H1 (cell line): ENCODE results near the gene TMEM44. TPM values are rescaled to one million over a fixed set of nuclear protein-coding genes. Genes with fewer than 3 reads are reported as not detected.

Experiments used
- CTCF ChIA-PET: fragments of 300-600 bp; sonication (Branson Sonifier 250); formaldehyde crosslinking; loops from one replicate; lab custom pipeline; 2021; ENCODE audit not compliant: partially characterized antibody; lab: Charles Lee
- POLR2A ChIA-PET: fragments of 300-600 bp; sonication (Branson Sonifier 250); formaldehyde crosslinking; loops from one replicate; lab custom pipeline; 2021; ENCODE audit warnings: inconsistent platforms; ENCODE audit not compliant: partially characterized antibody; lab: Charles Lee
- DNase-seq, 2 experiments: peaks; one replicate each; pipeline versions ENCODE4 v3.0.0 to v3.0.0-alpha.2; 2010 to 2022; ENCODE audit warnings: low spot score in 2 of 2, low read depth in 1 of 2, mixed read lengths in 1 of 2
- FAIRE-seq: peaks from 2 replicates; lab custom pipeline; 2011; peaks lifted over from hg19 to GRCh38; lab: Jason Lieb, UNC
- H2AFZ ChIP-seq: 2 replicates; pipeline ENCODE4 v1.8.1; 2012; ENCODE audit warnings: low read length, inconsistent platforms
- H2AK5ac ChIP-seq: 2 replicates; pipeline ENCODE4 v1.6.1; 2013; ENCODE audit warnings: low read depth, low read length
- H2BK120ac ChIP-seq: replicated peaks from 2 replicates; pipeline ENCODE3; 2013; ENCODE audit warnings: low read depth, low read length, inconsistent platforms
- H2BK12ac ChIP-seq: 2 replicates; pipeline ENCODE4 v1.6.1; 2013; ENCODE audit warnings: low read depth, low read length
- H2BK15ac ChIP-seq: 2 replicates; pipeline ENCODE4 v1.6.1; 2013; ENCODE audit warnings: low read length
- H2BK20ac ChIP-seq: 2 replicates; pipeline ENCODE4 v1.6.1; 2013; ENCODE audit warnings: low read length
- H2BK5ac ChIP-seq: 2 replicates; pipeline ENCODE4 v1.6.1; 2013; ENCODE audit warnings: low read depth, low read length
- H3K14ac ChIP-seq: 2 replicates; pipeline ENCODE4 v1.6.1; 2013; ENCODE audit warnings: inconsistent platforms; ENCODE audit not compliant: insufficient read length
- H3K18ac ChIP-seq: 2 replicates; pipeline ENCODE4 v1.6.1; 2013; ENCODE audit warnings: low read length; ENCODE audit errors: extremely low read depth
- H3K23ac ChIP-seq: 2 replicates; pipeline ENCODE4 v1.6.1; 2013; ENCODE audit warnings: inconsistent platforms; ENCODE audit not compliant: insufficient read length
- H3K23me2 ChIP-seq: 2 replicates; pipeline ENCODE4 v1.6.1; 2013; ENCODE audit warnings: low read depth, low read length
- H3K27ac ChIP-seq: 2 replicates; pipeline ENCODE4 v1.6.1; 2011; ENCODE audit warnings: low read depth, low read length, inconsistent platforms
- H3K27me3 ChIP-seq, 4 experiments: replicated peaks in 1 of 4; 1 replicate in 1 of 4; 2 replicates in 3 of 4; pipeline versions ENCODE4 v1.6.1 to v1.8.1; 2011 to 2013; ENCODE audit warnings: low read length in 3 of 4, mild to moderate bottlenecking in 3 of 4, inconsistent platforms in 2 of 4, mixed read lengths in 2 of 4, moderate library complexity in 1 of 4; ENCODE audit not compliant: control insufficient read depth in 3 of 4, insufficient read depth in 3 of 4; ENCODE audit errors: extremely low read depth in 1 of 4
- H3K36me3 ChIP-seq, 4 experiments: 2 replicates each; pipeline versions ENCODE4 v1.6.1 to v1.8.1; 2011 to 2013; ENCODE audit warnings: mild to moderate bottlenecking in 4 of 4, low read length in 3 of 4, moderate library complexity in 2 of 4, control low read depth in 1 of 4, inconsistent platforms in 1 of 4; ENCODE audit not compliant: insufficient read depth in 4 of 4, control insufficient read depth in 2 of 4
- H3K4ac ChIP-seq: replicated peaks from 2 replicates; pipeline ENCODE3; 2013; ENCODE audit warnings: low read length, low read depth, mixed read lengths, inconsistent platforms; ENCODE audit not compliant: insufficient read length
- H3K4me1 ChIP-seq, 4 experiments: replicated peaks in 1 of 4; 1 replicate in 1 of 4; 2 replicates in 3 of 4; pipeline versions ENCODE4 v1.6.1 to v1.8.1; 2011 to 2013; ENCODE audit warnings: low read length in 3 of 4, inconsistent platforms in 2 of 4, mixed read lengths in 1 of 4; ENCODE audit not compliant: insufficient read depth in 4 of 4, control insufficient read depth in 3 of 4
- H3K4me2 ChIP-seq, 2 experiments: 2 replicates each; pipeline versions ENCODE4 v1.6.1 to v1.8.1; 2011 to 2013; ENCODE audit warnings: low read depth in 2 of 2, low read length in 2 of 2, control low read depth in 1 of 2, inconsistent platforms in 1 of 2, mild to moderate bottlenecking in 1 of 2; ENCODE audit not compliant: insufficient read depth in 1 of 2
- H3K4me3 ChIP-seq, 4 experiments: fragments of 200-600, 300-600 bp in 1 of 4; sonication (generic), shearing (Covaris generic), sonication (Bioruptor Twin) in 1 of 4; 2 replicates each; pipeline versions ENCODE4 v1.5.1 to v1.8.1; 2011 to 2016; ENCODE audit warnings: low read length in 4 of 4, low read depth in 3 of 4, control low read depth in 2 of 4, inconsistent platforms in 2 of 4, mild to moderate bottlenecking in 2 of 4, mixed read lengths in 1 of 4, moderate library complexity in 1 of 4; ENCODE audit not compliant: insufficient read depth in 2 of 4; ENCODE audit errors: extremely low read depth in 1 of 4
- H3K56ac ChIP-seq: replicated peaks from 2 replicates; pipeline ENCODE3; 2013; ENCODE audit warnings: low read depth, mild to moderate bottlenecking, mixed read lengths, low read length, inconsistent platforms; ENCODE audit not compliant: insufficient read length
- H3K79me1 ChIP-seq: 2 replicates; pipeline ENCODE4 v1.6.1; 2013; ENCODE audit warnings: low read depth, low read length, control low read depth
- H3K79me2 ChIP-seq, 2 experiments: 2 replicates each; pipeline versions ENCODE4 v1.6.1 to v1.8.1; 2012 to 2013; ENCODE audit warnings: low read length in 2 of 2, mild to moderate bottlenecking in 2 of 2, inconsistent platforms in 1 of 2; ENCODE audit not compliant: insufficient read depth in 2 of 2, control insufficient read depth in 1 of 2
- H3K9ac ChIP-seq, 4 experiments: replicated peaks in 1 of 4; 1 replicate in 1 of 4; 2 replicates in 3 of 4; pipeline versions ENCODE4 v1.6.1 to v1.8.1; 2011 to 2013; ENCODE audit warnings: low read depth in 3 of 4, low read length in 3 of 4, control low read depth in 2 of 4, mild to moderate bottlenecking in 2 of 4, moderate library complexity in 2 of 4, inconsistent platforms in 1 of 4; ENCODE audit errors: extremely low read depth in 1 of 4
- H3K9me3 ChIP-seq, 2 experiments: 2 replicates each; pipeline versions ENCODE4 v1.6.1 to v1.8.1; 2012 to 2013; ENCODE audit warnings: mild to moderate bottlenecking in 2 of 2, moderate library complexity in 2 of 2, control low read depth in 1 of 2, inconsistent platforms in 1 of 2, low read depth in 1 of 2, low read length in 1 of 2, mixed read lengths in 1 of 2; ENCODE audit not compliant: insufficient read depth in 2 of 2
- H4K20me1 ChIP-seq, 2 experiments: replicated peaks in 1 of 2; 2 replicates each; pipeline versions ENCODE3 to v1.8.1; 2011 to 2013; ENCODE audit warnings: inconsistent platforms in 2 of 2, low read length in 2 of 2, mild to moderate bottlenecking in 1 of 2; ENCODE audit not compliant: insufficient read depth in 2 of 2, control insufficient read depth in 1 of 2
- H4K5ac ChIP-seq: 2 replicates; pipeline ENCODE4 v1.6.1; 2013; ENCODE audit warnings: low read length, low read depth, mixed read lengths, inconsistent platforms; ENCODE audit not compliant: insufficient read length
- H4K8ac ChIP-seq: 2 replicates; pipeline ENCODE4 v1.8.0; 2013; ENCODE audit warnings: mild to moderate bottlenecking, moderate library complexity, low read length, inconsistent platforms; ENCODE audit not compliant: insufficient read depth; ENCODE audit errors: extremely low read depth
- H4K91ac ChIP-seq: replicated peaks from 2 replicates; pipeline ENCODE3; 2013; ENCODE audit warnings: low read length, mixed read lengths, inconsistent platforms; ENCODE audit not compliant: insufficient read length
- CHD1 ChIP-seq: IDR thresholded peaks from 2 replicates; pipeline ENCODE4 v1.6.1; 2012; ENCODE audit warnings: low read depth, low read length, improper control_type of control experiment
- CREB1 ChIP-seq: IDR thresholded peaks from 2 replicates; pipeline ENCODE4 v1.6.1; 2012; ENCODE audit warnings: inconsistent platforms
- EZH2 ChIP-seq: fragments of 200-600 bp; sonication (generic); IDR thresholded peaks from 2 replicates; pipeline ENCODE4 v1.7.1; 2012; ENCODE audit warnings: low read depth, mild to moderate bottlenecking, moderate library complexity, low read length, inconsistent platforms; ENCODE audit not compliant: severe bottlenecking
- MAX ChIP-seq: IDR thresholded peaks from 2 replicates; pipeline ENCODE4 v1.6.1; 2012; ENCODE audit warnings: inconsistent platforms
- POU5F1 ChIP-seq: IDR thresholded peaks from 2 replicates; pipeline ENCODE4 v1.6.1; 2011; ENCODE audit warnings: low read depth, mild to moderate bottlenecking, low read length, moderate library complexity
- RFX5 ChIP-seq: IDR thresholded peaks from 2 replicates; pipeline ENCODE4 v1.6.1; 2011; ENCODE audit warnings: low read depth, low read length, improper control_type of control experiment, borderline replicate concordance
- SAP30 ChIP-seq: fragments of 300-600 bp; sonication (generic); IDR thresholded peaks from 2 replicates; pipeline ENCODE4 v1.7.1; 2012; ENCODE audit warnings: low read length, moderate library complexity, mild to moderate bottlenecking, inconsistent platforms; ENCODE audit not compliant: insufficient read depth, insufficient replicate concordance
- SIRT6 ChIP-seq: IDR thresholded peaks from one replicate; pipeline ENCODE4 v1.7.1; 2012; ENCODE audit warnings: low read length, inconsistent platforms
- SP1 ChIP-seq: IDR thresholded peaks from 2 replicates; pipeline ENCODE4 v1.6.1; 2011; ENCODE audit warnings: low read depth, low read length
- SUZ12 ChIP-seq: fragments of 200-600 bp; sonication (generic); IDR thresholded peaks from 2 replicates; pipeline ENCODE4 v1.6.1; 2012; ENCODE audit warnings: mild to moderate bottlenecking, inconsistent platforms, low read length, moderate library complexity, mixed read lengths
- USF2 ChIP-seq: IDR thresholded peaks from 2 replicates; pipeline ENCODE4 v1.6.1; 2011; ENCODE audit warnings: low read length, improper control_type of control experiment
- ZNF274 ChIP-seq: IDR thresholded peaks from 2 replicates; pipeline ENCODE4 v1.7.0; 2012; ENCODE audit warnings: low read length, borderline replicate concordance; ENCODE audit errors: extremely low read depth
- WGBS, 2 experiments: shearing (Covaris generic) in 1 of 2; methylation state at CpG; one replicate each; pipeline versions ENCODE4 v1.1.6 to v1.1.7; 2013 to 2015; ENCODE audit warnings: low lambda C conversion rate in 2 of 2, mixed read lengths in 2 of 2, inconsistent platforms in 1 of 2, low coverage in 1 of 2, missing lambda C conversion rate in 1 of 2; ENCODE audit not compliant: insufficient replicate concordance in 2 of 2, insufficient coverage in 1 of 2, insufficient read length in 1 of 2; ENCODE audit errors: extremely low coverage in 1 of 2, missing lambda C conversion rate in 1 of 2; 5-methylcytosine and 5-hydroxymethylcytosine counted together
- polyA plus RNA-seq, 7 experiments: library from polyadenylated mRNA; depleted of rRNA in 3 of 7; stranded (reverse) in 5 of 7; unstranded in 2 of 7; fragments of >200 nt in 5 of 7; fragments of 200-250 nt in 2 of 7; gene quantifications; 1 replicate in 5 of 7; 2 replicates in 1 of 7; 4 replicates in 1 of 7; pipeline versions ENCODE4 v1.2.1 to v1.2.3, GENCODE V29; 2011 to 2013; ENCODE audit warnings: missing spikeins in 2 of 7, mixed read lengths in 2 of 7
- total RNA-seq: library from RNA; stranded (reverse); fragmentation: NEBNext Ultra II Directional; extraction: Animal tissue kit (Norgen Biotek cat#: 25700); gene quantifications from 2 replicates; pipeline ENCODE4 v1.2.1, GENCODE V29; 2021

The TMEM44 gene
- total and polyA plus RNA-seq, 2 of the 8 experiments (the other 6 are each of a cell fraction or from before 2014, with no cell fraction given), result 14.0 to 16.7 TPM

GRCh38 chr3:194618858-194619608, 14.2 kb downstream of the TMEM44 start:
- no peak overlapping the region for H2AK5ac ChIP-seq
- TF ChIP-seq EZH2 (no peak), SP1 (no peak), CHD1 (no peak), ZNF274 (no peak), SIRT6 (no peak), SAP30 (no peak), SUZ12 (no peak), POU5F1 (no peak), RFX5 (no peak), USF2 (no peak), CREB1 (no peak), MAX (no peak)

More at GRCh38 chr3:194618858-194619608, 14.2 kb downstream of the TMEM44 start:
- Histone ChIP-seq H3K56ac (no peak overlapping the region), H3K27me3 (no peaks in the 10 kb centered on the region), H2AFZ (no peak overlapping the region), H3K23me2 (no peaks in the 10 kb centered on the region), H4K91ac (no peak overlapping the region), H3K18ac (no peak overlapping the region), H3K79me2 (no peaks in the 10 kb centered on the region), H3K4me1 (no peaks in the 10 kb centered on the region; a peak in 1 of 7 replicates), H3K4me3 (no peak overlapping the region), H2BK5ac (no peak overlapping the region), H3K79me1 (no peaks in the 10 kb centered on the region; the same call in 1 of the 2 replicates), H3K9ac (no peak overlapping the region), H2BK15ac (no peak overlapping the region), H3K14ac (no peak overlapping the region), H3K27ac (no peak overlapping the region), H3K4ac (no peak overlapping the region), H3K36me3 (peaks cover 0 to 3% (median 0%) of the 10 kb centered on the region in 4 experiments; a peak in 1 of 8 replicates), H4K5ac (no peak overlapping the region), H2BK20ac (no peak overlapping the region), H3K4me2 (no peak overlapping the region), H4K8ac (no peak overlapping the region; the same call in 1 of the 2 replicates), H4K20me1 (peaks cover 0 to 3% of the 10 kb centered on the region in 2 experiments), H2BK120ac (no peak overlapping the region), H2BK12ac (no peak overlapping the region), H3K23ac (no peak overlapping the region), H3K9me3 (no peaks in the 10 kb centered on the region)
- 83% methylated on average over 23 of the region's 23 CpGs; no CpG with 5 or more reads in 1 of the 2 experiments for WGBS, 2 experiments
- POLR2A ChIA-PET, result interaction anchor here (1.0 kb wide), 1 partner anchor 8 kb away, joined by 3 read pairs; no protein-coding TSS in a partner anchor
- FAIRE-seq, result no peak
- DNase-seq, result no peak
- CTCF ChIA-PET, result interaction anchor here (2.0 kb wide), 1 partner anchor 14 kb away, joined by 8 read pairs; no protein-coding TSS in a partner anchor
